NB4 (cell line): ENCODE results near the gene ADGRG6.

Experiments used
- DNase-seq: peaks from one replicate; pipeline ENCODE4 v3.0.0; 2010; ENCODE audit warnings: low read depth
- H3K4me3 ChIP-seq: one replicate; pipeline ENCODE4 v1.5.1; 2011; ENCODE audit warnings: mild to moderate bottlenecking, low read depth, low read length, moderate library complexity
- CTCF ChIP-seq: IDR thresholded peaks from one replicate; pipeline ENCODE4 v1.5.1; 2012; ENCODE audit warnings: low read depth, low read length
- MYC ChIP-seq: IDR thresholded peaks from 2 replicates; pipeline ENCODE4 v1.6.1; 2011; ENCODE audit warnings: low read depth, low read length
- POLR2A ChIP-seq: IDR thresholded peaks from 2 replicates; pipeline ENCODE4 v1.6.1; 2011; ENCODE audit warnings: mild to moderate bottlenecking; ENCODE audit not compliant: insufficient read length; ENCODE audit errors: extremely low read depth
- TF ChIP-seq, protein P1 (sequence below): IDR thresholded peaks from 2 replicates; pipeline ENCODE4 v1.6.1; 2011; ENCODE audit warnings: low read depth, low read length

ADGRG6 gene

DNA sequence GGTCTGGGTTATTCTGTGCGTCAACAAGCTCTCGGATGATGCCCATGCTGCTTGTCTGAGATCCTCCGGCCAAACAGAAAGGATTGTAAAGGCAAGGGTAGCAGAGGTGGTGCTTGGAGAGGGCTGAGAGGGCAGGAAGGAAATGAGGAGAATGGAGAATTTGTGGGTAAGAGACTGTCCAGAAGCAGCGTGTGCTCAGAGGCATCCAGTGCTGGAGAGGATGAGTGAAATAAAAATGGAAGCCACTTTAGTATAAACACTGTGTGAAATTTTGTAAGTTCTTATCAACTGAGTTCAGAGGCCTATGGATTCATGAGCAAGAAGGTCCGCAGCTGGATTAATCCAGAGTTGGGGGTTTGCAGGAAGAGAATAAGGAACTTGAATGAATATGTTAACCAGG lies 59.5 kb downstream of the ADGRG6 start:
- TF ChIP-seq MYC, result no peak
- TF ChIP-seq, protein P1, sequence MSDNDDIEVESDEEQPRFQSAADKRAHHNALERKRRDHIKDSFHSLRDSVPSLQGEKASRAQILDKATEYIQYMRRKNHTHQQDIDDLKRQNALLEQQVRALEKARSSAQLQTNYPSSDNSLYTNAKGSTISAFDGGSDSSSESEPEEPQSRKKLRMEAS, result no peak
- no peak for TF ChIP-seq POLR2A
- no peak for TF ChIP-seq CTCF
- no peak overlapping the region for H3K4me3 ChIP-seq
- DNase-seq, result no peak

GRCh38 chr6:142361779-142362750 lies 60.3 kb downstream of the ADGRG6 start:
- no peak overlapping the region for H3K4me3 ChIP-seq
- TF ChIP-seq, protein P1, result no peak
- DNase-seq, result no peak

- H3K4me3 ChIP-seq, result no peak overlapping the region
- TF ChIP-seq CTCF (no peak), POLR2A (no peak), MYC (no peak)
- TF ChIP-seq, protein P1, result no peak
- no peak for DNase-seq
Measured at GRCh38 chr6:142367061-142367460, 65.3 kb downstream of the ADGRG6 start.

GRCh38 chr6:142367501-142368018 lies 65.8 kb downstream of the ADGRG6 start:
- no peak for DNase-seq
- TF ChIP-seq CTCF (no peak), POLR2A (no peak), MYC (no peak)
- TF ChIP-seq, protein P1, result no peak
- H3K4me3 ChIP-seq, result no peak overlapping the region

DNA sequence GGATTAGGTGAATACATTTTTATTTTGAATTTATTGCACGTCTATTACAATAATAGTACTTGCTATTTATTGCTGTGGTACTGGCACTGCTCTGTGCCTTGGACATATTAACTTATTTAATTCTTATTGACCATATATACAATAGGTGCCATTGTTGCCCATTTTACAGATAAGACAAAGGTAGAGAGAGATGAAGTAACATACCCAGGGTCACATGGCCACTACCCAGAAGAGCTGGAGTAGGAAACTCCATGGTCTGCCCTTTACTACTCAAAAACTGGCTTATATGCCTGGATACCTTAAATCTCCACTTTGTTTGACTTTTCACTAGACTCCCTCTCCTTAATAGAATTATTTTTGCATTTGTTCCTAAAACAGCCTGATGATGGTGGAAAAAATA lies 67.5 kb downstream of the ADGRG6 start:
- no peak for DNase-seq
- TF ChIP-seq POLR2A (no peak), CTCF (no peak), MYC (no peak)
- TF ChIP-seq, protein P1, result no peak
- no peak overlapping the region for H3K4me3 ChIP-seq

- TF ChIP-seq CTCF, result no peak
- TF ChIP-seq POLR2A, result no peak
- TF ChIP-seq, protein P1, result no peak
- no peak for TF ChIP-seq MYC
- no peak for DNase-seq
- no peak overlapping the region for H3K4me3 ChIP-seq
Measured at GRCh38 chr6:142372348-142372747, 70.5 kb downstream of the ADGRG6 start.
